Measurements from ENCODE around the gene KRT73.

Gene KRT73

DNA sequence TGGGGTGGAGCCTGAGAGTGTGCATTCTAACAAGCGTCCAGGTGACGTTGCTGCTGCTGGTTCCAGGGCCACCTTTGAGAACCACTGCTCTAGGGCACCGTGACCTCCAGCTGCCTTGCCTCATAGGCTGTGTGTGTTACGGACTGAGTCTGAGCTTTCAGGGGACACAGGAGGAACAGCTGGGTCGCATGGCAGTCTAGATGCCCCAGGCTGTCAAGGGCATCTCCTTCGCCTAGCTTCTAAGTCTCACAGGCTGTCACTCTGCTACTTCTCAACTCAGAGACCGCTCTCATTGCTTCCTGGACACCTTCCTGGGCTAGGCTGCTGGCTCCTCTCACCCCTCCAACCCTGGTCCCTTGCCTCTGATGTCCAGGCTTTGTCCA lies 965 bp downstream of the KRT73 start:
- no peak for DNase-seq

DNA sequence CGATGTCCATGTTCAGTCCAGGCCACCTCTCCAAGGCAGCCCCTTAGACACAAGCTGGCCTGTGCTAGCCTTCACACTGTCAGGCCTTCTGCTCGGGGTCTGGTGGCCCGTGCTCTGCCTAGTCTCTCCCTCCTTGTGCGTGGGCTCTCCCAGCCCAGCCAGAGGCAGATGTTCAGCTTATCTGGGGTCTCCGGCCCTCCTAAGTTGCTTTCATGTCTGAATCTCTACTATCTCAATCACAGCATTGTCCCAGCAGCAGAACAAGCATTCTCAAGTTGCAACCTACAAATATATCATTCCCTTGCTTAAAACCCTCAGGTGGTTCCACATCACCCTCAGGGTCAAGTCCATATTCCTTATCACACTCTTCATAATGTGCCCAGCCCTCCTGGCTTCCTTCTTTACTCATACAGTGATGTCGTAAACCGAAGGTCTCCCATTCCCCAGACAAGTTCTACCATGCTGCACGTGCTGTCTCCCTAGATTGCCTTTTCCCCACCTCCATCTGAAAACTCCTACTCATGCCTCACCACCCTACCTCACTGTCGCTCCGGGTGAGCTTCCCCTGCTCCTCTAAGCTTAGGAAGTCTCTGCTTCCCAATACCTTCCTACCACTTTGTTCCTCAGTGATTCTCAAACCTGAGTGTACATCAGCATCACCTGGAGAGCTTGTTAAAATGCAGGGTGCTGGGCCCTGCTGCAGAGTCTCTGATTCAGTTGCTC lies 1.5 kb downstream of the KRT73 start:
- DNase-seq, result no peak

DNA sequence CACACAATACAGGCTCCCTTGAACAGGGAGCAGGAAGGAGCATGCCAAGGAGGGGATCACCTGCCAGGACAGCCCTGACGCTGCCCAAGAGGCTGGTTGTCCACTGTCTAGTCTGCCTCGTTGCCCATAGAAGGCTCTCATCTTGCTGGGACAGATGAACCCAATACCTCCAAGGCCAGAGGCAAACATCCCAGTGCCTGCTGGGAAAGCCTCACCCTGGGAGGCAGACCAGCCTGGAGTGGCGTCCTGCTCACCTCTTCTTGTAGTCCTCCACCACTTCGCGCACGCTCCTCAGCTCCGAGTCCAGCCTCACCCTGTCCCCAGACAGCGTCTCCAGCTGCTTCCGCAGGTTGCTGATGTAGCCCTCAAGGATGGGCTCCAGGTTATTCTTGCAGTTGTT lies 2.4 kb downstream of the KRT73 start:
- no peak for DNase-seq

DNA sequence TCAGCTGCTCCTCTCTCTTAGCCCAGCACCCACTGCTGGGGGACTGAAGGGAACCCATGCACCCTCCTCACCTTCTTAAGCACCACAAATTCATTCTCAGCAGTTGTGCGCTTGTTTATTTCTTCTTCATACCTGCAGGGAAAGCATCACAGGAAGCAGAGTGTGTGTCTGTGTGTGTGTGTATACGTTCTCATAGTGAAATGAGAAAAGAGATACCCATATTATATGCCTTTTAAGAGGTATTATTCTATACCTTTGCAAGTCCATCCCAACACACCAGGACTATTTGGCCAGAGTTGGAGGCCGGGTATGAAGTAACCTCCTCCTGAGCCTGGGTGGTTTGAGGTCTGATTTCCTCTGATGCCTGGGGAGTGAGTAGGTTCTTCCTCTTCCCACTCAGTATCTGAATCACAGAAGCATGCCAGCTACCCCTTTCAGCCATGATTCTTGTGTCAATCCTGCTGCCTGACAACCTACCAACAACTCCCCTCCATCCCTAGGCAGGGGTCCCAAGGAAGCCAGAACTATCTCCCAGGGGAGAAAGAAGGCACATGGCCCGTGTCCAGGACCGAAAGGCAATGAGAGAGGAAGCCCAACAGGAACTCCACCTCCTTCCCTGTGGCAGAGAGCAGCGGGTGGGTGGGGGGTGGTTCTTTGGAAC lies 3.0 kb downstream of the KRT73 start:
- DNase-seq, result no peak

DNA sequence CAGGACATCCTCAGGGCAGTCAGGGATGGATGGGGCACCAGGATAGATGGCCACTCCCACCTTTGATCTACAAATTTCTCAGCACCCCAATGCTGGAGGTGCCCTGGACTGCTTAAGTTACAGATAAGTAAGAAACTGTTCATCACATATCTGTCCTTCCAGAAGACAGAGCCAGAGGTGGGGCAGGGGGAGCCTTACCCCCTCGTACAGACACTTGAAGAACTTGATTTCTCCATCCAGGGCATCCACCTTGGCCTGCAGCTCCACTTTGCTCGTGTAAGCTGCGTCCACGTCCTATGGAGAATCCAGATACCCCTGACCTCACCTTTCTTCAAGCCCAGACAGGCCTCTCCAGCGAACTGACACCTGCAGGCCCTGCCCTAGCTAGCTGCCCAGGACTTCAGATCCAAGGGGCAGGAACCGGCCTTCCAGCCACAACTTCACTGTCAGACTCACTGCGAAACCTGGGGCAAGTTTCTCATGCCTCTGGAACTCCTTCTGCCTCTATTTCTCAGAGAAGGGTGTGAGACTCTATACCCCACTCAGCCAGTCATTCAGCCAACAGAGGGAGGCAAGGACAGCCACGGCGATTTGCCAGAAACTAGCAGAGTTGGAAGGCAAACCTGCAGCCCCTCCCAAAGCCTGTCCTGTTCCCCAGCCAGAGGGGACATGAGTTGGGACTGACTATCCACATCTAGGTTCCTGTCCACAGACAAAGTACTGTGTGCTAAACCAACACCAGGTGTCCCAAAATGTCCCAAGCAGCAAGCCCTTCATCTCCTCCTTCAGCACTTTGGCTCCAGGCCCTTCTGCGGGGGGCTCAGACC lies 3.8 kb downstream of the KRT73 start:
- DNase-seq, result no peak

DNA sequence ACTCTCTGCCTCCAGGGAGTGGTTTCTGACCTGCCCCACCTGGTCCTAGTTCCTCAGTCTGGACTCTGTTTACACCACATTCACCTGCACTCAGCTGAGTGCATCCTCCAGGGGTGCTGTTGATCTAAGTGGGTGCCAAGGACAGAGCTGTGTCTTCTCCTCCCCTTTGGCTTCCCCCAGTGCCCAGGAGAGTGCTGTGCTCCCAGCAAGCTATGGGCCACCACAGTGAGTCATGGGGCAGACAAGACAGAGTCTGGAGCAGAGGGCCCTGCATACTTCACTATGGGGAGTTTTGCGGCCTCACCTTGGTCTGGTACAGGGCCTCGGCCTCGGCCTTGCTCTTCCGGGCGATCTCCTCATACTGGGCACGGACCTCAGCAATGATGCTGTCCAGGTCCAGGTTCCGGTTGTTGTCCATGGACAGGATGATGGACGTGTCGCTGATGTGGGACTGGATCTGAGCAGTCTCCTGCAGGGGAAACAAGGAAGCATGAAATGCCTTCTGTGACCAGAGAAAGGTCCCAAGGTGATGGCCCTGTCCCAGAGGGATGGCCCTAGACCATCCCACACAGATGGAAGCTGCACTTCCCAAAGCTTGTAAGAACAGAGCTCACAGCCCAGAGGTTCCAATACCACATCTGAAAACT lies 4.9 kb downstream of the KRT73 start:
- no peak for DNase-seq

DNA sequence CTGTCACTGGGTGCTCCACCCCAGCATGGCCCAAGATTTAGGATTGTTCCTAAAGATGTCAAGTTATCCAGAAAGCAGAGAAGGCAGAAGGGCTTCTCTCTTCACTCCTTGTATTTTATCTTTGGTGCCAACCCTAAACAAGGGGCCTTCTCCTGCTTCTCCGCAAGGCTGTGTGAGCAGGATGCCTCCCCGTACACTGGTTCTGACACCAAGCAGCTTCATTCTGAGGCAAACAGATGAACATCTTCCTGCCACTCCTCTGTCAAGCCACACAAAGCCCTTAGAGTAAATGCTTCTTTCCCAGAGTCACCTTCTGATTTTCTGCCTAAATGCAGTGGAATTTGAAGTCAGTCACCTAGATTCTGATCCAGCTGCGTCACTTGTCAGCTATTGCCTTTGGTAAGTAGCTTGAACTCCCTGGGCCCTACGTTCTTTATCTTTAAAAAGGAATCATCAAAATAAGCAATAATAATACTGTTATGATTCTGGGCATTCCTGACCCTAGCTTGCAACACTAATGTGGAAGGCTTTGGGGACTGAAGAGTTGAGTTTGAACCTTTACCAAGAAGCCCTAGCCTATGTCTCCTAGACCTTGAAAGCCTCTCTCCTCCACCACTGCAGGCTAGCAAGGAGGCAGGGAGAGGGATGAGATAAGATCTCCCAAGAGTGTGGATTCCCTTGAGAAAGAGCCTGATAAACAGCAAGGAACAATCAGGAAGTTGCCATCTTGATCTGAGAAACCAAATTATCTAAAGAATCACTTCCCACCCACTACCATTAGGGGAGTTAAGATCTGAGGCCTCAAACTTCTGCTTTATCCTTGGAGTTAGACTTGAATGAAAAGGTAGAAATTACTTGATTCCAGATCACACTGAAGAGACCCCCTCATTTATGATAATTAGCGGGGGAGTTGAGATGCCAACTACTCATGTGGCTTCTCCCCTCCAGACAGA lies 5.7 kb downstream of the KRT73 start:
- no peak for DNase-seq

DNA sequence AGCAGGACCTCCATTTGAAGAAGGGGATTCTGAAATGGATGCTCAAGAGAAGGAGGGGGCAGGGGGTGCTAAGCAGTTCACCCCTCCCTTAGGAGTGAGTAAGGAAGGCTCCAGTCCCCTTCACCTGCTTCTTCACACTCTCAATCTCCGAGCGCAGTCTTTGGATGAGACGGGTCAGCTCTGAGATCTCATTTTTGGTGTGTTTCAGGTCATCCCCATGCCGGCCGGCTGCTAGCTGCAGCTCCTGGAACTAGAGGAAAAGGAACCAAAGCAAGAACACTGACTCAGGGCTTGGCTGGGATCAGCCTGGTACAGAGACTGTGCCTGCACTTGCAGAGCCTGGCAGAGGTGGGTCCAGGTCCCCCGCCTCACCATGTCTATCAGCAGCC lies 7.3 kb downstream of the KRT73 start:
- DNase-seq, result no peak

DNA sequence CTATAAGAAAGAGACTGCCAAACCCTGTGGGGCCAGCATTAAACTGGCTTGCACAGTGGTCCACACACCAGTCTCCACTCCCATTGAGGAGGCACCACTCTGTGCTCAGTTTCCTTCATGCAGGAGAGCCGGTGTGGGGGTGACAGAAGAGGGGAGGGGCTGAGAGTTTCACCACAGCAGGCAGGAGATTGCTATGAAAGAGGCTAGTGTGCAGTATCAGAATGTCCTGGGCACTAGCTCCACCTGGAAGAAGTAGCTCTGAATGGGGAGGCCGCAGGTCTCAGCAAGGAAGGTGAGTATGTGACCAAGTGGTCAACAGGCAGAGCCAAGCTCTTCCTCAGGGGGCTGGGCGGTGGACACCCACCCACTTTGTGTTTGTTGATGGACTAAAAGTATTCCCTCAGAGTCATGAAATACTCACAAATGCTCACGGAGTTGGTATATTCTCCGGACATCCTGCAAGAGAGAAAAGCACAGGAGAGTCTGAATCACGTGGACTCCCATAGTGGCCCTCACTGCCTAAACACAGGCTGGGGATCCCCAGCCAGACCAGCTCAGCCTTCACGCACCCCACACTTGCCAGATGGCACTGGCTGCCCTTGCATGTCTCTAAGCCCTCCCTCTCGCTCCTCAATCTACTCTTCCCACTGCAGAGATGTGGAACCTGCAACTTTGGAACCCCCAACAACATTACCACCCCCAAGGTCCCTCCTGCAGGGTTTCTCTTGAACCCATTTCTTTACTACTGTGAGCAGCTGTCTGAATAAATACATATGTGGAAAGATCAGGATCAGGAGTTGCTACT lies 9.3 kb downstream of the KRT73 start:
- DNase-seq, result no peak

DNA sequence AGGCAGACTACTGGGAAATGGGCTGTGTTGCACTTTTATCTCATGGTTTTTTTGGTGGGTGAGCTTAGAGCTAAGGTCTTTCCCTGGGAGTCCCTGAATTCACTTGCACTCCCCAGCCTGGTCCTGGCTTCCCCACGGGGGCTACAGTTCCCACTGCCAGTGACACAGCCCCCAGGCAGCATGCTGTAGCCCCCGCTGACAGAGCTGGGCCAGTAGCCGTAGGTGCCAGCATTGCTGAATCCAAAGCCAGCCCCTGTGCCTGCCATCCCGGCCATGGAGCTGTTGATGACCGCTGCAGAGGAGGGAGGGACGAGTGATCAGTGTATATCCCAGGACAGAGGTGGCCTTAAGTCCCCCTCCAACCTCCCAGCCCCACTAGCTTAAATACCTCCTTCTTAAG lies 10.2 kb downstream of the KRT73 start:
- DNase-seq, result no peak

DNA sequence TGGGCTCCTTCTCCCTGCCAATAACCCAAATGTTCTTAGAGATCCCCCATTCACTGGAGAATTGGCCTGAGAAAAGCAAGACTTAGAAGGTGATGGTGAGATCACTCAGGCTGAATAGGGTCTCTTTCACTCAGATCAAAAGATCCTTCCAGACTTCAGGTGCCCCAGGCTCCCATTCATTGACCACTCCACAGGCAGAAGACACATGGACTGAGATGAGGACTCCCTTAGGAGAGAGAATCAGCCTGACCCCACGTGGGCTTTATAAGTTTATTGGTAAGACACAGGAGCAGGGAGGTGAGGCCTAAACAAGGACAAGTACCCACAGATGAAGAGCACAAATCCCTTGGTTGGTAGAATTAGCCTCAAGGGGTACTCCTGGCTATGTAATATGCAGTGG lies 11.0 kb downstream of the KRT73 start:
- DNase-seq, result no peak

DNA sequence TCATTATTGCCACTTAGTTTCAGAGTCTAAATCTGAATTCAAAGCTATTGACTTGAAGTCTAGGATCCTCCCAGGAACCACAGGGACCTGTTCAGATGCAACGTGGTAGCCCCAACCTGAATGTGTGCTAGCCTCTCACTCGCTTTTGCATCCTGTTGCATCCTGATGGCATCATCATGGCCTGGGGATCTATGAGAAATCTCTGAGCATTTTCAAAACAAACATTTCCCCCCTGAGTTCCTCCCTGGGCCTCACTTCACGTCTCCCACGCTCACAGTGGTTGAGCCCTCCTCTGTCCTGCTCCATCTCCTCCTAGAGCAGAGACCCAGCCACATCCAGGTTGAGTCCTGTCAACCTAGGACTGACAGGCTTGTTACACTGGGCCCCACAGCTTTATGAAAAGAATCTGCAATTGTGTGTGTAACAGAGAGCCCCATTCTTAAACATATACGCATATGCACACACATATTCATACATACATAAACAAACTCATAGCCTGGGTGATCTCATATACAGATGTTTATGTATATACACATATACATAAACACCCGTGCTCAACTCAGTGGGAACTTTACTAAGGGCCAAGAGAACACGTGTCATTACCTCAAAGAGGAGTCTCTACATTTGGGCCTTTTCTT lies 11.7 kb downstream of the KRT73 start:
- DNase-seq, result no peak

DNA sequence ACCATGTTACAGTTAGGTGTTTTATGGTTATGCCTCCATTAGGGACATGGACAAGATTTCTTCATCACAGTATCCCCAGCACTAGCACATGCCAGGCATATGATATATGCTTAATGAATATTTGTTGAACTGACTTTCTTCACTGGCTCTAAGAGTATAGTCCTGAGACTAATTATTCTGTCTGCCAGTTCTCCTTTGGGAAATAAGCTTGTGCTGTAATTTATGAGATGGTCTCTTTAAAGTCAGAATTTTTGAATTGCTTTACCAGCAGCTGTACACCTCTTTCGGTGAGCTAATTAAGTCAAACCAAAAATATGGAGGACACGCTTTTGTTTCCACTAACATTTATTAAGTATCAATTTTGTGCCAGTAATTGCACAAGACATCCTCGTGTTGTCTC lies 12.3 kb downstream of the KRT73 start:
- DNase-seq, result no peak

DNA sequence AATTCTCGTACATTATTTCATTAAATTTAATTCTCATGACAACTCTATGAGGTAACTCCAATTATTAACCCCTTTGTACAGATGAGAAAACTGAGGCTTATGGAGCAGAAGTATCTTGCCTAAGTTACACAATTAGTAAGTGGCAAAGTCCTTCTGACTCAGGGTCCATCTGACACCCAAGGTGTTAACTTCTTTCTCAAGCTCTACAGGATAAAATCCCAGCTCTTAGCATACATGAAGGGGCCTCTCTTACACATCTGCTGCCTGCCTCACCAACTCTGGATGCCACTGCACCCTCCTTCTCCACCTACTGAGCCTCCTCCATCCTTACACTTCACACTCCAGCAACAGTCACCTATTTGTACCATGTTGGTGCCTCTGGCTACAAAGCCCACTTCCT lies 12.8 kb downstream of the KRT73 start:
- no peak for DNase-seq

DNA sequence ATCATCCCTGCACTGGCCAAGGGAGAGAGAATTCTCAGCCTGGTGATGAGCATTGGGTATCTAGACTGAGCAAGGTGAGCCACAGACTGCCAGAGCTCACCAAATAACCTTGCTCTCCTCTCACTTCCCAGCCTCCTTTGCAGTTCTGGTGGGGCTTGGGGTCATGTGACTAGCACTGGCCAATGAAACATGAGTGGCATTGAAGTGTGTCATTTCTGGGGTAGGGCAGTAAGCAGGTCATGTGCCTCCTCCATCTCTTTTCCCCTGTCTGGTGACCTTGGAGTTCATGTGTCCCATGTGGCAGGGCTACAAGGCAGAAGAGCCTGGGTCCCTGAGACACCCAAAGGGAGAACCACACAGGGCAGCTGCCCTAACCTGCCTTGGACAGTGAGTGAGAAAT lies 13.5 kb downstream of the KRT73 start:
- DNase-seq, result no peak

DNA sequence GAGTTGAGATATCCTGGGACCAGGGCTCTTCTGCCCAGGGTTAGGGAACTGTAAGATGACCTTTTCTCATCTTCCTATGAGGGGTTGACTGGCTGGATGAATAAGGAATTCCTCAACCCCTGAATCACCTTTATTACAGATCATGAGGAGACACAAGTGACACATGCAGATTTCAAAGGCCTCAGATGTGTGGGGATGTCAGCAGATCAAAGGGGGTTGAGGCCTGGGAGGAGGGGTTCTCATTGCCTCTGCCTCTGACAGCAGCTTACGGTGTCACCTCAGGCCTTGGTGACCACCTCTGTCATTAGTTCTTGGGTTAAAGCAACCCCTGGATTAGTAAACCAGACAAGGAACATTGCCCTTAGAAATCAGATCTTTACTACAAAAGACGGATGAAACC lies 15.0 kb downstream of the KRT73 start:
- no peak for DNase-seq

DNA sequence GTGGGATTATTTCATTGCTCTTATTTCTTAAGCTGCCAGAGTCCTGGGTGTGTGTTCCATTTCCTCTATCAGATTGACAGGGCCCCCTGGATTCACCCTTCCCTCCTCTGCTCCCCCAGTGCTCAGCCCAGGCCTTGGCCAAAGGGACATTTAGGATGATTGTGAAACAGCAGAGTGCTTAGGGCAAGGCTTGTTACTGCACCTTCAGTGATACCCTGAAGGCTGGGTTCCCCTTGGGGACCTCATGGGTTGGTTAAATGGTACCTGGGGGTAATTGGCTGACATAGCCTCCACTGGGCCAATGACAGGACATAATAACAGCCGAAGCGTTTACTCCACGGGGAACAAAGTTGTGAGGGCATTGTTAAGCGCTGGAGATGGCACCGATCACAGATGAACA lies 15.8 kb downstream of the KRT73 start:
- no peak for DNase-seq

DNA sequence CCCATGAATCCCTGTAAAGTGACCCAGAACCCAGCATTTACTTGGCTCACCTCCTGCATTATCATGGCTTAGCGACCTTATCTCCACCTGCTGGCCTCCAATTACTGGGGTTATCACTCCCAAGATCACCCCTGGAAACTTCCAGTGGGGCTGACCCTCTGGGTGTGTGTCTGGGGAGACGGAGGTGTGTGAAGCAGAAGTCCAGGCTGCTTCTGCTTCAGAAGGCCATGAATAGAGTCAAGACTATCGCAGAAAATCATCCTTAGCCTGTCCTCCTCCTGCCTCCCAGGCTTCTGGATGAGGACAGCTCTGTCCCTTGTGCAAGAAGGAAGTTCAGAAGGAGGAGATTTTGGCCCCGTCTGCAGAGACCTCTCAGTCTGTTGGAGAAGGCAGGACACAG lies 16.7 kb downstream of the KRT73 start:
- DNase-seq, result no peak

DNA sequence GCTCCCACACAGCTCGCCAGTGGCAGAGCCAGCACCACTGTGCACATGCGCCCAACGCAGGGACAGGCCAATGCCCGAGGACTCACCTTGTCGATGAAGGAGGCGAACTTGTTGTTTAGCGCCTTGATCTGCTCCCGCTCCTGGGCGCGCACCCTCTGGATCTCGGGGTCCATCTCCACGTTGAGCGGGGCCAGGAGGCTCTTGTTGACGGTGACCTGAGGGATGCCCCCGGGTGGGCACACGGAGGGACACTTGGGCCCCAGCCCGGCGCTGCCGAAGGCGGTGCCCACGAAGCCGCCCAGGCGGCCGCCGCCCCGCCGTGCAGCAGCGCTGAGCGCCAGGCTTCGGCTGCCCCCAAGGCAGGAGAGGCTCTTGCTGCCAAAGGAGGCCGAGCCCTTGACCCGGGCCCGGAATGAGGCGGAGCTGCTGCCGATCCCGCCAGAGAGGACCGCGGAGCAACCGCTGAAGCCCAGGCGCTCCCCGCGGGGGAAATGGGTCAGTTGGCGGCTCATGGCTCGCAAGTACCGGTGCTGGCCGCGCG lies 17.3 kb downstream of the KRT73 start, which contains the start of gene KRT72:
Gene KRT72 (minus strand): TSS at position 523 of the 541 bp plus-strand sequence. CDS start 11 bp downstream, at position 512.
- no peak for DNase-seq

DNA sequence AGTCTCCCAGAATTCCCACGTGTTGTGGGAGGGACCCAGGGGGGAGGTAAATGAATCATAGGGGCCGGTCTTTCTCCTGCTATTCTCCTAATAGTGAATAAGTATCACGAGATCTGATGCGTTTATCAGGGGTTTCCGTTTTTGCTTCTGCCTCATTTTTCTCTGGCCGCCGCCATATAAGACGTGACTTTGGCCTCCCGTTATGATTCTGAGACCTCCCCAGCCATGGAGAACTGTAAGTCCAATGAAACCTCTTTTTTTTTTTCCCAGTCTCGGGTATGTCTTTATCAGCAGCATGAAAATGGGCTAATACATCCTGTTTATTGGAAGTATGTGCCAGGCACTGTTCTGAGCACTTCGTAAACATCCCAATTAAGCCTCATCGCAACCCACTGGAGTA lies 17.9 kb downstream of the KRT73 start:
- no peak for DNase-seq

DNA sequence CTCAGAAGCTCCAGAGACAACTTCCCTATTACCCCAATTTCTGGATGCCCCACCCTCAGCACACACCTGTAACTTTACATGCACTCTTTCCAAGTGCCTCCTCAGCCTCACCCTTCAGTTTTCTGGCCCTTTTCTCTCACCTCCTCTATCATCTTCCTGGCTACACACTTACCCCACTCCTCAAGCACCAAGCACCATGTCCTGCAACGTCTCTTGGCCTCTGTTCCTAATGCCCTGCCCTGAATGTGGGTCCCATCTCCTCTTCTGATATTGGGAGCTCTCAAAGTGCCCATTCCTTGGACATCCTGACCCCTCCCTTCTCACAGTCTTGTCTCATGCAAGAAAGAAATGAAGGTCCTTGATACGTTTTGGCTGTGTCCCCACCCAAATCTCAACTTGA lies 18.3 kb downstream of the KRT73 start:
- no peak for DNase-seq
